Kidney (tissue), 14 donors: Measurements from ENCODE around the gene ADAM10. TPM values are rescaled to one million over a fixed set of nuclear protein-coding genes. Genes with fewer than 3 reads are reported as not detected.

ENCODE experiments used
- DNase-seq, 5 donors: peaks; one replicate each; pipeline ENCODE4 v3.0.0-alpha.2; 2013 to 2020
- FAIRE-seq: peaks from 2 replicates; lab custom pipeline; 2012; peaks lifted over from hg19 to GRCh38; lab: Jason Lieb, UNC
- H3K27ac ChIP-seq, 2 donors: one replicate each; pipeline ENCODE4 v1.7.0; 2013; ENCODE audit warnings: low read depth in 2 of 2, low read length in 2 of 2, inconsistent platforms in 1 of 2
- H3K27me3 ChIP-seq: one replicate; pipeline ENCODE4 v1.7.1; 2013; ENCODE audit warnings: low read length, inconsistent platforms; ENCODE audit not compliant: control insufficient read depth, insufficient read depth
- H3K36me3 ChIP-seq, 3 donors: one replicate each; pipeline versions ENCODE4 v1.7.0 to v1.7.1; 2013; ENCODE audit warnings: low read length in 3 of 3, control low read depth in 1 of 3, inconsistent platforms in 1 of 3; ENCODE audit not compliant: insufficient read depth in 3 of 3, control insufficient read depth in 2 of 3
- H3K4me1 ChIP-seq, 3 donors: one replicate each; pipeline versions ENCODE4 v1.7.0 to v1.7.1; 2013; ENCODE audit warnings: low read length in 3 of 3, inconsistent platforms in 1 of 3, low read depth in 1 of 3; ENCODE audit not compliant: control insufficient read depth in 2 of 3, insufficient read depth in 2 of 3
- H3K4me3 ChIP-seq, 3 donors: one replicate each; pipeline versions ENCODE4 v1.7.0 to v1.8.1; 2013; ENCODE audit warnings: low read length in 3 of 3, control low read depth in 1 of 3, inconsistent platforms in 1 of 3
- H3K9ac ChIP-seq, 3 donors: one replicate each; pipeline versions ENCODE4 v1.7.0 to v1.7.1; 2013; ENCODE audit warnings: low read length in 3 of 3, control low read depth in 1 of 3, inconsistent platforms in 1 of 3
- H3K9me3 ChIP-seq, 3 donors: one replicate each; pipeline versions ENCODE4 v1.7.0 to v1.7.1; 2013; ENCODE audit warnings: low read length in 3 of 3, control low read depth in 1 of 3, inconsistent platforms in 1 of 3; ENCODE audit not compliant: control insufficient read depth in 2 of 3, insufficient read depth in 1 of 3
- intact Hi-C: fragments of 100-400 bp; cut with DNase I; formaldehyde crosslinking; loops from one replicate; pipeline ENCODE4 v1.11.1; 2022
- polyA plus RNA-seq: library from polyadenylated mRNA; stranded (reverse); fragments of 350-450 nt; fragmentation: Illumina TruSeq; extraction: RNeasy Lipid Tissue Mini Kit (QIAGEN cat#74804); gene quantifications from one replicate; pipeline ENCODE4 v1.2.3, GENCODE V29; 2014; ENCODE audit warnings: low read depth, low replicate concordance; ENCODE audit not compliant: insufficient read depth
- total RNA-seq: library from RNA; stranded (reverse); fragmentation: NEBNext Ultra II Directional; extraction: Animal tissue kit (Norgen Biotek cat#: 25700); gene quantifications from one replicate; pipeline ENCODE4 v1.2.1, GENCODE V29; 2021
- TF ChIP-seq, protein P1 (sequence below): IDR thresholded peaks from 3 replicates; pipeline ENCODE4 v1.5.1; 2012; ENCODE audit warnings: mild to moderate bottlenecking, moderate library complexity, borderline replicate concordance; ENCODE audit not compliant: insufficient read depth; ENCODE audit errors: extremely low read depth
- donor health status: control.
- donor health status: control.
- donor health status: control.
- donor health status: control.
- donor health status: control.
- donor health status: DM: yes; HTN: yes; CAD: no.
- donor health status: Normal renal cell carcinoma (clear cell type).

ADAM10 gene
- total and polyA plus RNA-seq, 2 donors from 2014 or later = 19.5 to 235 TPM

DNA sequence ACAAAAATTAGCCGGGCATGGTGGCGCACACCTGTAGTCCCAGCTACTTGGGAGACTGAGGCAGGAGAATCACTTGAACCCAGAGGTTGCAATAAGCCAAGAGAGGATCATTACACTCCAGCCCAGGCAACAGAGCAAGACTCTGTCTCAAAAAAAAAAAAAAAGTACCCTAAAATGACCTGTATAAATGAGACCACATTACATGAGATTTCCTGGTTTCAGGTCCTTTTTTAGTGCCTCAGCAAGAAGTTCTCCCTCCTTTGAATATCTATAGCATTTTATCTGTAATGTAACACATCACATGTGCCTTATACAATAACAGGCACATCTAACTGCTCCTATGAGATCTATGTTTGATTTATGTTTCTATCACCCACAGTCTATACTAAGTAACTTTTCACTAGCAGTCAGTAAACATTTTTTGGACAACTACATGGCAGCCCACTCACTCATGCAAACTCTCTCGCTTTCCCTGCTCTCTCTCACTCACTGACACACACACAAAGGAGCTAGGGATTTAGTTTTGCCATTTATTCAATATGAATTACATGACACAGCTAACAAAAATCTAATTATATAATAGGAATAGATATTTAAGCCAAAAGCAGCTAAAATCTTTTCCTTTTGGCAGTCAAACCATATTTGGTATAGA is 34.1 kb downstream of the ADAM10 start:
- peaks cover 0 to 5% (median 0%) of the 10 kb centered on the region in 3 donors for H3K36me3 ChIP-seq

DNA sequence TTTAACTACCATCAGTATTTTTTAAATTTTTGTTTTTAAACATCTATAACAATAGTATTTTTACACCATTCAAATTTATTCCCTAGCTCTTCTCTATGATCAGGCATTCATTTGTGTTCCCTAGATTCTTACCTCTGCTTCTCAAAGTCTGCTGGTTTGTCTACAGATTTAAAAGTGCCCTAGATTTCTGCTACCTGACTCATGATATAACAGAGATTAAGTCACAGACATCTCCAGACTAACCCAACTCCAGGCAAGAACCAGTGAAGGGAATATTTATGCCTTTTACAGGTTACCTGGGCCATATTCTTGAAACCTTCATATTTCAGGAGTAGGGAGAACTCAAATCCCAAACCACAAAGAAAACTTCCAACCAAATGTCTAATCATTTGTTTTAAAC is 38.8 kb downstream of the ADAM10 start:
- H3K36me3 ChIP-seq = peaks cover 0 to 5% (median 0%) of the 10 kb centered on the region in 3 donors
- no peaks in the 10 kb centered on the region for H3K9me3 ChIP-seq
- intact Hi-C loops = no loop called here
- no peak overlapping the region for H3K4me3 ChIP-seq
- no peak overlapping the region for H3K27ac ChIP-seq
- DNase-seq = no peak
- H3K4me1 ChIP-seq = no peaks in the 10 kb centered on the region
- FAIRE-seq = no peak
- no peak overlapping the region for H3K9ac ChIP-seq
- TF ChIP-seq, protein P1, sequence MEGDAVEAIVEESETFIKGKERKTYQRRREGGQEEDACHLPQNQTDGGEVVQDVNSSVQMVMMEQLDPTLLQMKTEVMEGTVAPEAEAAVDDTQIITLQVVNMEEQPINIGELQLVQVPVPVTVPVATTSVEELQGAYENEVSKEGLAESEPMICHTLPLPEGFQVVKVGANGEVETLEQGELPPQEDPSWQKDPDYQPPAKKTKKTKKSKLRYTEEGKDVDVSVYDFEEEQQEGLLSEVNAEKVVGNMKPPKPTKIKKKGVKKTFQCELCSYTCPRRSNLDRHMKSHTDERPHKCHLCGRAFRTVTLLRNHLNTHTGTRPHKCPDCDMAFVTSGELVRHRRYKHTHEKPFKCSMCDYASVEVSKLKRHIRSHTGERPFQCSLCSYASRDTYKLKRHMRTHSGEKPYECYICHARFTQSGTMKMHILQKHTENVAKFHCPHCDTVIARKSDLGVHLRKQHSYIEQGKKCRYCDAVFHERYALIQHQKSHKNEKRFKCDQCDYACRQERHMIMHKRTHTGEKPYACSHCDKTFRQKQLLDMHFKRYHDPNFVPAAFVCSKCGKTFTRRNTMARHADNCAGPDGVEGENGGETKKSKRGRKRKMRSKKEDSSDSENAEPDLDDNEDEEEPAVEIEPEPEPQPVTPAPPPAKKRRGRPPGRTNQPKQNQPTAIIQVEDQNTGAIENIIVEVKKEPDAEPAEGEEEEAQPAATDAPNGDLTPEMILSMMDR = no peak
- H3K27me3 ChIP-seq = no peaks in the 10 kb centered on the region

More for the DNA sequence above, 34.1 kb downstream of the ADAM10 start:
- Histone ChIP-seq H3K27me3 (no peaks in the 10 kb centered on the region), H3K9me3 (no peaks in the 10 kb centered on the region), H3K27ac (no peak overlapping the region), H3K4me1 (no peaks in the 10 kb centered on the region), H3K4me3 (no peak overlapping the region), H3K9ac (no peak overlapping the region)
- TF ChIP-seq, protein P1 = no peak
- FAIRE-seq (no peak), DNase-seq (no peak)
- intact Hi-C loops = no loop called here

DNA sequence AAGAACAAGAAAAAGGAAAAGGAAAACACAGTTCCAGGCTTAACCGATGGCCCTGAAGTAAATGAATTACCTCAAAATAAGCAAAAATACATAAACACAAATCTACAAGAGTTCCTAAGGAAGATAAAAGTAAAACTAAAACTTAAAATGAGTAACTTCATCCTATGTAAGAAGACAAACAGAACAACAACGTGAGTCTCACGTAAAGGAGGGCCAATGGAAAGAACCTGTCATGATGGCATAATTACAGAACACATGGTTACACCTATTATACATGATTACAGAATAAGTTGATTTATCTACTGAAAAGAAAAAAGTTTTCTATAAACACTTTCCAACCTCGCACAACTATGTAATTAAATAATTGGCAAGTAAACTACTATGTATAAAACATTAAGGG is 42.1 kb downstream of the ADAM10 start:
- no peak for FAIRE-seq
- H3K9ac ChIP-seq = no peak overlapping the region

More for the DNA sequence above, 42.1 kb downstream of the ADAM10 start:
- H3K4me1 ChIP-seq = no peaks in the 10 kb centered on the region
- no peaks in the 10 kb centered on the region for H3K36me3 ChIP-seq
- no peak overlapping the region for H3K27ac ChIP-seq
- intact Hi-C loops = no loop called here
- H3K27me3 ChIP-seq = no peaks in the 10 kb centered on the region
- no peak overlapping the region for H3K4me3 ChIP-seq
- TF ChIP-seq, protein P1 = no peak
- no peaks in the 10 kb centered on the region for H3K9me3 ChIP-seq
- DNase-seq = no peak
